Activated CD4-positive, alpha-beta T cell treated with anti-CD3 and anti-CD28 coated beads for 36 hours (primary cell): ENCODE results near the gene PRPSAP2. TPM values are rescaled to one million over a fixed set of nuclear protein-coding genes. Genes with fewer than 3 reads are reported as not detected.

Experiments
- ATAC-seq: fragments of 200-7000 bp; cut with Tn5 transposase; one replicate; pipeline ENCODE4 v1.10.0; 2021; ENCODE audit warnings: mild to moderate bottlenecking, moderate library complexity
- CTCF ChIA-PET: fragments of 350-600 bp; sonication (Branson Sonifier 250); formaldehyde crosslinking; loops from one replicate; lab custom pipeline; 2021; ENCODE audit warnings: antibody characterized with exemption; lab: Charles Lee
- POLR2A ChIA-PET: fragments of 350-600 bp; sonication (Branson Sonifier 250); formaldehyde crosslinking; loops from one replicate; lab custom pipeline; 2021; ENCODE audit warnings: antibody characterized with exemption, inconsistent platforms; lab: Charles Lee
- DNase-seq: peaks from one replicate; pipeline ENCODE4 v3.0.0-alpha.2; 2020
- H3K27ac Mint-ChIP-seq: one replicate; pipeline ENCODE4 v1.8.0; 2021; ENCODE audit warnings: mixed read lengths
- H3K27me3 Mint-ChIP-seq: one replicate; pipeline ENCODE4 v1.8.0; 2021; ENCODE audit warnings: mixed read lengths
- H3K36me3 Mint-ChIP-seq: one replicate; pipeline ENCODE4 v1.8.0; 2021; ENCODE audit warnings: low read depth, mixed read lengths
- H3K4me1 Mint-ChIP-seq: one replicate; pipeline ENCODE4 v1.8.0; 2021; ENCODE audit warnings: mixed read lengths
- H3K4me3 Mint-ChIP-seq: one replicate; pipeline ENCODE4 v1.8.0; 2021; ENCODE audit warnings: mild to moderate bottlenecking, moderate library complexity, mixed read lengths
- H3K9me3 Mint-ChIP-seq: one replicate; pipeline ENCODE4 v1.8.0; 2021; ENCODE audit warnings: low read depth, mixed read lengths
- intact Hi-C, 2 experiments: fragments of 100-400 bp; cut with DNase I in 1 of 2; cut with micrococcal nuclease in 1 of 2; formaldehyde crosslinking; loops; one replicate each; pipeline versions ENCODE4 v1.14.2 to v1.15.1; 2022 to 2024; cut with DNase I, micrococcal nuclease
- total RNA-seq, 2 experiments: library from RNA; stranded (reverse); gene quantifications; one replicate each; pipeline ENCODE4 v1.2.3, GENCODE V29; 2021

The PRPSAP2 gene
- total RNA-seq, 2 experiments from 2014 or later, result 44.6 to 56.6 TPM

GRCh38 chr17:18956581-18956980 is 98.7 kb downstream of the PRPSAP2 start:
- Mint-ChIP-seq H3K4me1 (peaks cover 36% of the 10 kb centered on the region), H3K27me3 (no peaks in the 10 kb centered on the region), H3K4me3 (no peak overlapping the region), H3K36me3 (no peaks in the 10 kb centered on the region), H3K27ac (no peak overlapping the region), H3K9me3 (no peaks in the 10 kb centered on the region)
- POLR2A ChIA-PET, result interaction anchor here (0.6 kb wide), 1 partner anchor 96 kb away, joined by 3 read pairs; no protein-coding TSS in a partner anchor
- CTCF ChIA-PET, result interaction anchor here (0.6 to 0.7 kb wide), 2 partner anchors 10 to 13 kb away, joined by 4 to 6 read pairs; no protein-coding TSS in a partner anchor
- ATAC-seq (no peak), DNase-seq (no peak)
- intact Hi-C loops, result no loop called here

DNA sequence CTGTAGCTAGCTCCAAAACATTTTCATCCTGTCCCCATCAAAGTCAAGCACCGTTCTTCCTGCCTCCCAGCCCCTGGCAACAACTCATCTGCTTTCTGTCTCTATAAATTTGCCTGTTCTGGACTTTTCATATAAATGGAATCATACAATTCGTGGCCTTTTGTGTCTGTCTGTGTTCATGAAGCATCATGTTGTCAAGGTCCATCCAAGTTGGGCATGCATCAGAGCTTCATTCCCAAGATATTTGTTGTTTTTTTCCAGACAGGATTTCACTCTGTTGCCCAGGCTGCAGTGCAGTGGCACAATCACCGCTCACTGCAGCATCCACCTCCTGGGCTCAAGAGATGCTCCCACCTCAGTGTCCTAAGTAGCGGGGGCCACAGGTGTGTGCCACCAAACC is 99.9 kb downstream of the PRPSAP2 start:
- Mint-ChIP-seq H3K36me3 (no peaks in the 10 kb centered on the region), H3K27ac (no peak overlapping the region), H3K4me1 (peaks cover 39% of the 10 kb centered on the region), H3K9me3 (no peaks in the 10 kb centered on the region), H3K27me3 (no peaks in the 10 kb centered on the region), H3K4me3 (no peak overlapping the region)
- no peak for ATAC-seq
- CTCF ChIA-PET, result interaction anchor here (1.1 to 1.6 kb wide), 5 partner anchors 14 to 332 kb away, joined by 3 to 4 read pairs (median 3); no protein-coding TSS in a partner anchor
- DNase-seq, result no peak
- intact Hi-C loops, result no loop called here
- POLR2A ChIA-PET, result interaction anchor here (0.6 to 0.9 kb wide), 2 partner anchors 45 to 57 kb away, joined by 3 to 5 read pairs; no protein-coding TSS in a partner anchor

- intact Hi-C loops, result no loop called here
- Mint-ChIP-seq H3K4me3 (no peak overlapping the region), H3K36me3 (no peaks in the 10 kb centered on the region), H3K27ac (no peak overlapping the region), H3K9me3 (no peaks in the 10 kb centered on the region), H3K4me1 (peaks cover 39% of the 10 kb centered on the region), H3K27me3 (no peaks in the 10 kb centered on the region)
- no peak for DNase-seq
- POLR2A ChIA-PET, result interaction anchor here (0.6 kb wide), 1 partner anchor 58 kb away, joined by 3 read pairs; no protein-coding TSS in a partner anchor
- ATAC-seq, result no peak
- CTCF ChIA-PET, result interaction anchor here (1.1 to 1.6 kb wide), 4 partner anchors 15 to 333 kb away, joined by 3 to 4 read pairs (median 4); no protein-coding TSS in a partner anchor
Observed at GRCh38 chr17:18958611-18959010, 100.7 kb downstream of the PRPSAP2 start.

- no peaks in the 10 kb centered on the region for H3K27me3 Mint-ChIP-seq
- H3K4me3 Mint-ChIP-seq, result no peak overlapping the region
- H3K27ac Mint-ChIP-seq, result no peak overlapping the region
- intact Hi-C loops, result no loop called here
- no peaks in the 10 kb centered on the region for H3K36me3 Mint-ChIP-seq
- H3K4me1 Mint-ChIP-seq, result peaks cover 34% of the 10 kb centered on the region
- H3K9me3 Mint-ChIP-seq, result no peaks in the 10 kb centered on the region
- no peak for DNase-seq
- no peak for ATAC-seq
- ChIA-PET POLR2A (no interaction called here), CTCF (interaction anchor here (0.6 to 1.2 kb wide), 2 partner anchors 55 to 100 kb away, joined by 3 to 4 read pairs; no protein-coding TSS in a partner anchor)
Observed at GRCh38 chr17:18959071-18959844, 101.3 kb downstream of the PRPSAP2 start.

- no peaks in the 10 kb centered on the region for H3K36me3 Mint-ChIP-seq
- no peak for DNase-seq
- no peaks in the 10 kb centered on the region for H3K9me3 Mint-ChIP-seq
- no peak overlapping the region for H3K27ac Mint-ChIP-seq
- H3K4me1 Mint-ChIP-seq, result peaks cover 31% of the 10 kb centered on the region
- no peak overlapping the region for H3K4me3 Mint-ChIP-seq
- CTCF ChIA-PET, result interaction anchor here (1.5 to 1.6 kb wide), 2 partner anchors 15 to 334 kb away, joined by 4 to 11 read pairs; no protein-coding TSS in a partner anchor
- intact Hi-C loops, result loop anchor here (5.0 kb wide), 2 partner anchors 42 to 143 kb away; partner anchors contain the start of gene FAM83G (in 1 of the 2)
- H3K27me3 Mint-ChIP-seq, result no peaks in the 10 kb centered on the region
- ATAC-seq, result no peak
- POLR2A ChIA-PET, result no interaction called here
Observed at GRCh38 chr17:18959845-18960240, 101.9 kb downstream of the PRPSAP2 start.

- Mint-ChIP-seq H3K27me3 (no peaks in the 10 kb centered on the region), H3K27ac (no peak overlapping the region), H3K4me3 (no peak overlapping the region), H3K9me3 (no peaks in the 10 kb centered on the region), H3K36me3 (no peaks in the 10 kb centered on the region), H3K4me1 (peaks cover 28% of the 10 kb centered on the region)
- intact Hi-C loops, result loop anchor here (5.0 kb wide), 2 partner anchors 42 to 143 kb away; partner anchors contain the start of gene FAM83G (in 1 of the 2)
- CTCF ChIA-PET, result interaction anchor here (1.0 to 1.9 kb wide), 11 partner anchors 10 to 334 kb away, joined by 3 to 12 read pairs (median 6); partner anchors contain the start of gene FAM83G
- DNase-seq, result no peak
- no peak for ATAC-seq
- POLR2A ChIA-PET, result no interaction called here
Observed at GRCh38 chr17:18960241-18960665, 102.3 kb downstream of the PRPSAP2 start.

GRCh38 chr17:18960803-18961511 is 103.0 kb downstream of the PRPSAP2 start:
- intact Hi-C loops, result loop anchor here (5.0 kb wide), 2 partner anchors 41 to 144 kb away; partner anchors contain the start of gene FAM83G (in 1 of the 2)

DNA sequence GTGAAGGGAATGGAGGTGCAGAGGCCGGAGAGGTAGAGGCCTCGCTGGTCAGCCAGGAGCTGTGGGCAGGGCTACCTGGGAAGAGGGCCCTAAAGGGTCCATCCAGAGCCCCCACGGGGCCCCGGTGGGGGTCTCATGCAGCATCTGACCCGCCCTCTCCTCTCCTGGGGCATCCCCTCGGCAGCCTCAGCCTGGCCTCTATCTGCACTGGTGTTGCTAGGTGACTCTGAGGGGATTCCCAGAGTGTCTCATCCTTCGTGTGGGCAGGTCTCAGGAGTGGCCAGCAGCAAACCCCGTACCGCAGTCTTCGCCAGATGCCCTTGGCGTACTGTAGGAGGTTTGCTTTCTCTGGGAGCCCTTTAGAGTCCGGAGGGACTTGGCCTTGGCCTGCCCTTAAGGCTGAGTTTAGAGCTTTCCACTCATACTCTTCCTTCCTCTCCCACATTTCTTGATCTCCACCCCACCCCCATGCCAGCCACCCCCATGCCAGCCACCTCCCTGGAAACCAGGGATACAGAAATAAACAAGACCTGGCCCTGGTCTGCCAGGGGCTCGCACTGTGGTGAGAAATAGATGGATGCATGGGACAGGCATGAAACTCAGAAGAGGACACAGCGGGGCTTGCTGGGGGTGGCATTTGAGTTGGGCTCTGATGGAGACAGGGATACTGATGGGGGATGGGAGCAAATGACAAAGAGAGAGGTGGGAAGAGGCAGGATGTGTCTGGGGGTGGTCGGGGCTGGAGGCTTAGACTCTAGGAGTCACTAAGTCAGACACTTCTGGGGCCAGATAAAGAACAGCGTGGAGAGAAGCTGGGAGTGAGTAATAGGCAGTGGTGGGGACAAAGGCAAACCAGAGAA is 103.9 kb downstream of the PRPSAP2 start:
- no peaks in the 10 kb centered on the region for H3K9me3 Mint-ChIP-seq
- H3K27ac Mint-ChIP-seq, result no peak overlapping the region
- H3K36me3 Mint-ChIP-seq, result no peaks in the 10 kb centered on the region
- no peak for ATAC-seq
- H3K27me3 Mint-ChIP-seq, result no peaks in the 10 kb centered on the region
- DNase-seq, result peak; percentile 34
- H3K4me1 Mint-ChIP-seq, result peaks cover 16% of the 10 kb centered on the region
- no peak overlapping the region for H3K4me3 Mint-ChIP-seq
- CTCF ChIA-PET, result interaction anchor here (0.6 to 2.7 kb wide), 21 partner anchors 8 to 171 kb away, joined by 3 to 15 read pairs (median 4); partner anchors contain the start of gene FAM83G
- POLR2A ChIA-PET, result interaction anchor here (1.0 kb wide), 1 partner anchor 62 kb away, joined by 3 read pairs; no protein-coding TSS in a partner anchor
- intact Hi-C loops, result loop anchor here (5.0 kb wide), 2 partner anchors 40 to 145 kb away; partner anchors contain the start of gene FAM83G (in 1 of the 2)

More at GRCh38 chr17:18960803-18961511, 103.0 kb downstream of the PRPSAP2 start:
- DNase-seq (peak; percentile 91), ATAC-seq (peak; percentile 93)
- H3K4me3 Mint-ChIP-seq, result no peak overlapping the region
- no peaks in the 10 kb centered on the region for H3K9me3 Mint-ChIP-seq
- CTCF ChIA-PET, result interaction anchor here (0.6 to 2.7 kb wide), 23 partner anchors 9 to 335 kb away, joined by 3 to 15 read pairs (median 4); partner anchors contain the start of gene FAM83G
- H3K36me3 Mint-ChIP-seq, result no peaks in the 10 kb centered on the region
- no peaks in the 10 kb centered on the region for H3K27me3 Mint-ChIP-seq
- POLR2A ChIA-PET, result no interaction called here
- no peak overlapping the region for H3K27ac Mint-ChIP-seq
- H3K4me1 Mint-ChIP-seq, result peaks cover 22% of the 10 kb centered on the region

DNA sequence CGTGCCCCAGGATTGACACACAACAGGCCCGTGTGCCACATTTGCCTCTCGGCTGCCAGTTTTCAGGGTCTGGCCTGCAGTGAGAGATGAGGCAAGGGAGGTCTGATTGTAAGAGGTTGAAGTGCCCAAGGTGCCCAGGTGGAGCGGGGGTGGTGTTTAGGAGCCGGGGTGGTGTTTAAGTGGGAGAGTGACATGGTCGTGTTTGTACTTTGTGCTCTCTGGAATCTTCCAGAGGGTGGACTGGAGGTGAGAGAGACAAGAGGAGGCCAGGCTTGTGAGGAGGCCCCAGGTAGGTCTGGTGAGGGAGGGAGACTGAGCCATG is 104.5 kb downstream of the PRPSAP2 start:
- POLR2A ChIA-PET, result interaction anchor here (1.0 kb wide), 1 partner anchor 61 kb away, joined by 3 read pairs; no protein-coding TSS in a partner anchor
- H3K36me3 Mint-ChIP-seq, result no peaks in the 10 kb centered on the region
- CTCF ChIA-PET, result interaction anchor here (1.2 to 2.7 kb wide), 2 partner anchors 17 to 40 kb away, joined by 3 to 15 read pairs; no protein-coding TSS in a partner anchor
- no peak overlapping the region for H3K4me3 Mint-ChIP-seq
- ATAC-seq (no peak), DNase-seq (no peak)
- H3K27ac Mint-ChIP-seq, result no peak overlapping the region
- H3K27me3 Mint-ChIP-seq, result no peaks in the 10 kb centered on the region
- H3K4me1 Mint-ChIP-seq, result peaks cover 14% of the 10 kb centered on the region
- intact Hi-C loops, result loop anchor here (5.0 kb wide), 2 partner anchors 40 to 145 kb away; partner anchors contain the start of gene FAM83G (in 1 of the 2)
- no peaks in the 10 kb centered on the region for H3K9me3 Mint-ChIP-seq
